GM08714 (cell line): Measurements from ENCODE around the gene PARD6G.

Experiments used
- H3K4me3 ChIP-seq: fragments of 200-500 bp; sonication (Bioruptor generic); 2 replicates; pipeline ENCODE4 v1.5.1; 2014; ENCODE audit warnings: mild to moderate bottlenecking, low read length, inconsistent platforms
- ZNF274 ChIP-seq: IDR thresholded peaks from 2 replicates; pipeline ENCODE4 v1.6.1; 2012; ENCODE audit warnings: mild to moderate bottlenecking, low read depth, low read length

The PARD6G gene

GRCh38 chr18:80191907-80192652 lies 55.2 kb downstream of the PARD6G start:
- TF ChIP-seq ZNF274 = no peak
- H3K4me3 ChIP-seq = no peak overlapping the region

DNA sequence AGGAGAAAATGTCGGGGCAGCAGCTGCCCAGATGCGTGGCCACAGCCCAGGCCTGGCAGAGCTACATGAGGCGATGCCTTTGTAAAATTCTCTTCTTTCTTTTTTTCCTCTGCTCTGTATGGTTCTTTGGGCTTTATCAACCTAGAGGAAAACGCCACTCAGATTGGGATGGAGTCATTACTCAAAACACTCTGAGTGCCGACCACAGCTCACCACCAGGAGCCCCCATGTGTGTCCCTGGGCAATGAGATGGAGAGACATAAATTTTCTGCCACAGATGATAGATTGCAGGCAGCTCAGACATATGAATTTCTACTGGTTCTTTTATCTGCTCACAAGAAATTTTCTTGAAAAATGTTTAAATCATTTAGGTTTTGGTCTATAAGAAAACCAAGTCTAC lies 56.0 kb downstream of the PARD6G start:
- no peak overlapping the region for H3K4me3 ChIP-seq
- no peak for TF ChIP-seq ZNF274

- TF ChIP-seq ZNF274 = no peak
- no peak overlapping the region for H3K4me3 ChIP-seq
Measured at GRCh38 chr18:80190311-80190710, 57.0 kb downstream of the PARD6G start.

DNA sequence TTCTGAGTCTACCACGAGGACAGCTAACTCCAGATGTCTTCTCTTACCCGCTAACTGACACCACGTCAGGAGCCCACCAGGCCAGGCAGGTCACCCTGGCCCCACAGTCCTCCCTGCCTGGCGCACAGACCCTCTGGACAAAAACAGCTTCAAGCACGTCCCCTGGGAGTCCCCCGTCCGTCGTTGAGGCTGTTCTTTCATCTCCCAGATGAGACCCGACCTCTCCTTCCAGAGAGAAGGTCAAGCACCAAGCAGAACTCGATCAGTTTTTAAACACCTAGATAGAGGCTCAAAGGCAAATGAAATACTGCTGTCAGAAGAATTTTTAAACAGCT lies 57.8 kb downstream of the PARD6G start:
- H3K4me3 ChIP-seq = no peak overlapping the region
- TF ChIP-seq ZNF274 = no peak

GRCh38 chr18:80188643-80189530 lies 58.4 kb downstream of the PARD6G start:
- TF ChIP-seq ZNF274 = no peak
- H3K4me3 ChIP-seq = no peak overlapping the region

- H3K4me3 ChIP-seq = no peak overlapping the region
- no peak for TF ChIP-seq ZNF274
Measured at GRCh38 chr18:80187956-80188642, 59.2 kb downstream of the PARD6G start.

DNA sequence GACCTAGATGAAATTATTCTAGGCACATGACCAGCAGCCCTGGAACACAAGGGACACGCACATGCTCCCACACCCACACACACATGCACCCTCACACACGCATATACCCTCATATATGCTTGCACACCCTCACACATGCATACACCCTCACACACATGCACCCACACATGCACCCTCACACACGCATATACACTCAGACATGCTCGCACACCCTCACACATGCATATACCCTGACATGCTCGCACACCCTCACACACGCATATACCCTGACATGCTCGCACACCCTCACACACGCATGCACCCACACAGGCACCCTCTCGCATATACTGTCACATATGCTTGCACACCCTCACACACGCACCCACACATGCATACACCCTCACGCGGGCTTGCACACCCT lies 61.8 kb downstream of the PARD6G start:
- TF ChIP-seq ZNF274 = no peak
- no peak overlapping the region for H3K4me3 ChIP-seq

GRCh38 chr18:80184243-80184772 lies 63.0 kb downstream of the PARD6G start:
- no peak overlapping the region for H3K4me3 ChIP-seq

DNA sequence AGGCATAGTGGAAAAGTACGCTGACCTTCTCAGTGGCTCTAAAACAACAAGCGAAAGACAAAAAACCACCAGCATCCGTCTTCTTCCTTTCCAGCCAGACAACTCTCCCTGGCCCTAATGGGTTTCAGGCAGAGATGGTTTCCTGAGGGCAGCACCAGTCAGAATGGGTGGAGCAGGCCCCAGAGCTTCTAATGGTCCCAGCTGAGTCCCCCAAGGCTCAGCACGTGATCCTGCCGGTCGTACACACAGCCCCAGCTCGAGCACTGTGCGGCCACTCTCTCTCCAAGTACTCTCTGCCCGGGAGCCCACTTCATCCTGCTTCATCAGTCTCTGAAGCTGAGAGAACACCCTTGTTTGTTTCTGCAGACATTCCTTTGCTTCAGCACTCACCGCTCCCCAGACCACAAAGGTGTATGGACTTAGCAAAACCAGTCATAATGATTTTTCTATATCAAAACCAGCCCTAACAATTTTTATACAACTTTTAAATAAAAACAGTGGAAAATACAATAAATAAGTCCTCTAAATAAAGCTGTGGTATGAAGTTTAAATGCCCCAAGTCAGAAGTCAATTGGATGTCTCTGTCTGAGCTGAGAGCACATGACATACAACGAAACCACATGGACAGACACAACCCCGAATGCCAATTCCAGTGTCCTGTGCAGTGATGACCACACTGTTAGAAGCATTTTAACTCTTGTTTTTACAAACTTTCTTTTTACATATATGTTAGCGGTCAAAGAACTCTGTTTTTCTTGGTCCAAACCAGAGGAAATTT lies 63.9 kb downstream of the PARD6G start:
- H3K4me3 ChIP-seq = no peak overlapping the region
- no peak for TF ChIP-seq ZNF274

More at GRCh38 chr18:80184243-80184772, 63.0 kb downstream of the PARD6G start:
- no peak for TF ChIP-seq ZNF274

GRCh38 chr18:80182855-80183254 lies 64.5 kb downstream of the PARD6G start:
- H3K4me3 ChIP-seq = no peak overlapping the region
- TF ChIP-seq ZNF274 = no peak

DNA sequence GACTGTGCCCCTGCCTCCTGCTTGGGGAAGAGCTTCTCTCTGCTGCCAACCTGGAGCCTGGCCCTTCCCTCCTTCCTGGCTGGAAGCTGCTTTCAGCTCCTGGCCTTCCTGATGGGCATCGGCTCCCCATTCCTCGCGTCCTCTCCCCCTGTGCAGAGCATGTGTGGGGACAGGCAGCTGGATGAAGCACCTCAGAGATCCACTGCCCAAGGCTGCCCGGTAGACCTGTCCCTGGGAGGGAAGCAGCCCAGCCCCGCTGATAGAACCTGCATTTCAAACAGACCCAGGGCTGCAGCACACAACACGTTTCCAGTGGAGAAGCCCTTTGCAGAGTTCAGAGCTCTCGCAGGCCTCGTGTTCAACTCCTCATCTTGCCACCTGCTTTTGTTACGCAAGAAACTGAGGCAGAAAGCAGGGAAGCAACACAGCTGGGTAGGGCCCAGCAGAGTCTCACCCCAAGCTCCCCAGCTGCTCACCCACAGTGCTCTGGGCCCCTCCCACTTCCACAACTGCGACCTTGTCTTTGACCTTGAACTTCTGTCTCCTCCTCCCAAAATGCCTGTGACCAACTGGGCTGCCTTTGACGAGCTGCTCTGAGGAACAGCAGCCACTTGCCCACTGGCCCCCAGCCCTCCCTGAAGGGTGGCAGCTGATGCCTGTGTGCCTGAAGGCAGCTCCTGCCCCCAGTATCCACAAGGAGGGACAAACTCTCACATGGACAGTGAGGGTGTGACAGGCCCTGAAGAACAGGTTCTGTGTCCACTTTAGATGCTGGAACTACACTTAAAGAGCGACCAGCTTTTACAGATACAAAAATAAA lies 65.5 kb downstream of the PARD6G start:
- TF ChIP-seq ZNF274 = no peak
- no peak overlapping the region for H3K4me3 ChIP-seq

GRCh38 chr18:80180778-80181564 lies 66.3 kb downstream of the PARD6G start:
- TF ChIP-seq ZNF274 = no peak
- H3K4me3 ChIP-seq = no peak overlapping the region
